GM15510 (cell line): ENCODE data around the gene CNGB1.

Experiments
- POLR2A ChIP-seq: IDR thresholded peaks from 3 replicates; pipeline ENCODE4 v1.6.1; 2011; ENCODE audit warnings: borderline replicate concordance; ENCODE audit not compliant: insufficient read length; ENCODE audit errors: extremely low read depth

The CNGB1 gene

GRCh38 chr16:57837305-57838125 is 133.4 kb downstream of the CNGB1 start:
- TF ChIP-seq POLR2A = no peak

- TF ChIP-seq POLR2A = no peak
These were observed 136.0 kb downstream of the CNGB1 start for GRCh38 chr16:57834936-57835335.
